CD4-positive, alpha-beta T cell (primary cell): Measurements from ENCODE around the gene MARCHF3. TPM values are rescaled to one million over a fixed set of nuclear protein-coding genes. Genes with fewer than 3 reads are reported as not detected.

Experiments used
- ATAC-seq: fragments of 200-7000 bp; cut with Tn5 transposase; one replicate; pipeline ENCODE4 v1.10.0; 2022; ENCODE audit warnings: mild to moderate bottlenecking; ENCODE audit not compliant: poor library complexity
- CTCF ChIA-PET: fragments of 350-600 bp; sonication (Branson Sonifier 250); formaldehyde crosslinking; loops from one replicate; lab custom pipeline; 2021; ENCODE audit warnings: antibody characterized with exemption, inconsistent platforms; lab: Charles Lee
- POLR2A ChIA-PET: fragments of 350-600 bp; sonication (Branson Sonifier 250); formaldehyde crosslinking; loops from one replicate; lab custom pipeline; 2021; ENCODE audit warnings: antibody characterized with exemption, inconsistent platforms; lab: Charles Lee
- DNase-seq, 14 experiments: peaks; one replicate each; pipeline ENCODE4 v3.0.0-alpha.2; 2013 to 2020; ENCODE audit warnings: mixed read lengths in 2 of 14
- H3K27ac ChIP-seq, 2 donors: one replicate each; pipeline versions ENCODE4 v1.5.1 to v1.7.0; 2013; ENCODE audit warnings: low read length in 2 of 2, low read depth in 1 of 2, mild to moderate bottlenecking in 1 of 2
- H3K27me3 ChIP-seq, 2 experiments: 1 replicate in 1 of 2; 2 replicates in 1 of 2; pipeline versions ENCODE4 v1.6.1 to v1.7.0; 2013; ENCODE audit warnings: low read length in 2 of 2, control low read depth in 1 of 2, mild to moderate bottlenecking in 1 of 2, moderate library complexity in 1 of 2; ENCODE audit not compliant: insufficient read depth in 2 of 2, control insufficient read depth in 1 of 2
- H3K36me3 ChIP-seq: one replicate; pipeline ENCODE4 v1.6.1; 2013; ENCODE audit warnings: low read length, control low read depth; ENCODE audit not compliant: insufficient read depth
- H3K4me1 ChIP-seq: one replicate; pipeline ENCODE4 v1.6.1; 2013; ENCODE audit warnings: low read length, control low read depth; ENCODE audit not compliant: insufficient read depth
- H3K4me3 ChIP-seq: one replicate; pipeline ENCODE4 v1.5.1; 2013; ENCODE audit warnings: mild to moderate bottlenecking, low read length, moderate library complexity
- H3K9me3 ChIP-seq, 2 experiments: 1 replicate in 1 of 2; 2 replicates in 1 of 2; pipeline versions ENCODE4 v1.6.1 to v1.7.0; 2013; ENCODE audit warnings: low read length in 2 of 2, mild to moderate bottlenecking in 2 of 2, control low read depth in 1 of 2, moderate library complexity in 1 of 2; ENCODE audit not compliant: control insufficient read depth in 1 of 2, insufficient read depth in 1 of 2
- H3K27ac Mint-ChIP-seq: one replicate; pipeline ENCODE4 v1.8.0; 2020; ENCODE audit warnings: mixed read lengths
- H3K27me3 Mint-ChIP-seq: one replicate; pipeline ENCODE4 v1.8.0; 2021; ENCODE audit warnings: mixed read lengths
- H3K36me3 Mint-ChIP-seq: one replicate; pipeline ENCODE4 v1.8.0; 2021; ENCODE audit warnings: low read depth, mixed read lengths
- H3K4me1 Mint-ChIP-seq: one replicate; pipeline ENCODE4 v1.8.0; 2021; ENCODE audit warnings: low read depth, mixed read lengths
- H3K4me3 Mint-ChIP-seq: one replicate; pipeline ENCODE4 v1.8.0; 2020; ENCODE audit warnings: mild to moderate bottlenecking, mixed read lengths
- H3K9me3 Mint-ChIP-seq: one replicate; pipeline ENCODE4 v1.8.0; 2020; ENCODE audit warnings: mixed read lengths
- CTCF ChIP-seq: fragments of 200-600 bp; IDR thresholded peaks from one replicate; pipeline ENCODE4 v1.8.0; 2022; ENCODE audit warnings: antibody characterized with exemption, mild to moderate bottlenecking
- intact Hi-C, 2 experiments: fragments of 100-400 bp; cut with DNase I in 1 of 2; cut with micrococcal nuclease in 1 of 2; formaldehyde crosslinking; loops; one replicate each; pipeline versions ENCODE4 v1.15.1 to v1.9.0; 2023 to 2025; cut with DNase I, micrococcal nuclease
- total RNA-seq, 174 experiments: library from RNA in 2 of 174; stranded (reverse) in 2 of 174; gene quantifications; one replicate each; pipeline ENCODE4 v1.2.3 and lab custom pipeline; 2021 to 2026

Gene MARCHF3
- total RNA-seq, 2 experiments from 2014 or later, result 5.2 to 6.2 TPM

- DNase-seq (no peak), ATAC-seq (no peak)
- Histone ChIP-seq H3K9me3 (no peaks in the 10 kb centered on the region), H3K36me3 (no peaks in the 10 kb centered on the region), H3K4me1 (no peaks in the 10 kb centered on the region), H3K4me3 (no peak overlapping the region), H3K27ac (no peak overlapping the region), H3K27me3 (no peaks in the 10 kb centered on the region)
- intact Hi-C loops, result no loop called here
- POLR2A ChIA-PET, result interaction anchor here (1.1 kb wide), 1 partner anchor 96 kb away, joined by 3 read pairs; no protein-coding TSS in a partner anchor
- CTCF ChIA-PET, result no interaction called here
- H3K27ac Mint-ChIP-seq, result no peak overlapping the region
- no peaks in the 10 kb centered on the region for H3K4me1 Mint-ChIP-seq
- no peaks in the 10 kb centered on the region for H3K9me3 Mint-ChIP-seq
- no peak overlapping the region for H3K4me3 Mint-ChIP-seq
- H3K36me3 Mint-ChIP-seq, result no peaks in the 10 kb centered on the region
- H3K27me3 Mint-ChIP-seq, result no peaks in the 10 kb centered on the region
- no peak for TF ChIP-seq CTCF
Observed at GRCh38 chr5:126941403-126941802, 89.0 kb downstream of the MARCHF3 start.

- Histone ChIP-seq H3K27me3 (no peaks in the 10 kb centered on the region), H3K27ac (no peak overlapping the region), H3K9me3 (no peaks in the 10 kb centered on the region), H3K4me1 (no peaks in the 10 kb centered on the region), H3K36me3 (no peaks in the 10 kb centered on the region), H3K4me3 (no peak overlapping the region)
- ChIA-PET CTCF (no interaction called here), POLR2A (no interaction called here)
- DNase-seq, result no peak
- Mint-ChIP-seq H3K4me1 (no peaks in the 10 kb centered on the region), H3K36me3 (no peaks in the 10 kb centered on the region), H3K9me3 (no peaks in the 10 kb centered on the region), H3K27me3 (no peaks in the 10 kb centered on the region), H3K27ac (no peak overlapping the region), H3K4me3 (no peak overlapping the region)
- intact Hi-C loops, result no loop called here
- no peak for TF ChIP-seq CTCF
- ATAC-seq, result no peak
Observed at GRCh38 chr5:126939887-126940286, 90.5 kb downstream of the MARCHF3 start.

- Mint-ChIP-seq H3K27ac (no peak overlapping the region), H3K9me3 (no peaks in the 10 kb centered on the region), H3K27me3 (no peaks in the 10 kb centered on the region), H3K4me1 (no peaks in the 10 kb centered on the region), H3K36me3 (no peaks in the 10 kb centered on the region), H3K4me3 (no peak overlapping the region)
- ChIA-PET POLR2A (no interaction called here), CTCF (no interaction called here)
- Histone ChIP-seq H3K9me3 (no peaks in the 10 kb centered on the region), H3K4me3 (no peak overlapping the region), H3K36me3 (no peaks in the 10 kb centered on the region), H3K27me3 (no peaks in the 10 kb centered on the region), H3K4me1 (no peaks in the 10 kb centered on the region), H3K27ac (no peak overlapping the region)
- ATAC-seq (no peak), DNase-seq (no peak)
- no peak for TF ChIP-seq CTCF
- intact Hi-C loops, result no loop called here
Observed at GRCh38 chr5:126938466-126938865, 91.9 kb downstream of the MARCHF3 start.
